OCI-LY3 (cell line): Measurements from ENCODE around the gene KIF5C.

Experiments used
- H2AFZ ChIP-seq: fragments of 200-600, 300-600 bp; shearing (Covaris generic); 2 replicates; pipeline ENCODE4 v1.6.0; 2014; ENCODE audit warnings: antibody characterized with exemption, low read depth, low read length
- H3K27ac ChIP-seq: fragments of 200-600, 300-600 bp; sonication (generic); 2 replicates; pipeline ENCODE4 v1.5.1; 2014; ENCODE audit warnings: mild to moderate bottlenecking, low read length, moderate library complexity, mixed read lengths
- H3K27me3 ChIP-seq: fragments of 200-600, 300-600 bp; sonication (generic); 2 replicates; pipeline ENCODE4 v1.6.1; 2014; ENCODE audit warnings: low read depth, low read length, mixed read lengths
- H3K36me3 ChIP-seq: fragments of 200-600, 300-600 bp; sonication (generic); replicated peaks from 2 replicates; pipeline ENCODE3; 2014; ENCODE audit warnings: low read depth, low read length, mixed read lengths
- H3K4me1 ChIP-seq: fragments of 300-600, 200-600 bp; sonication (generic); 2 replicates; pipeline ENCODE4 v1.6.1; 2014; ENCODE audit warnings: low read length, mixed read lengths
- H3K4me2 ChIP-seq: fragments of 200-600, 300-600 bp; sonication (generic); 2 replicates; pipeline ENCODE4 v1.6.1; 2014; ENCODE audit warnings: low read length, mixed read lengths
- H3K4me3 ChIP-seq: fragments of 300-600, 200-600 bp; sonication (generic); 2 replicates; pipeline ENCODE4 v1.5.1; 2014; ENCODE audit warnings: antibody characterized with exemption, mild to moderate bottlenecking, low read length, moderate library complexity
- H3K79me2 ChIP-seq: fragments of 300-600, 200-600 bp; shearing (Covaris generic); 2 replicates; pipeline ENCODE4 v1.6.1; 2014; ENCODE audit warnings: mild to moderate bottlenecking, low read length, mixed read lengths
- H3K9ac ChIP-seq: fragments of 300-600, 200-600 bp; shearing (Covaris generic); 2 replicates; pipeline ENCODE4 v1.6.0; 2014; ENCODE audit warnings: mild to moderate bottlenecking, low read length, moderate library complexity
- H3K9me3 ChIP-seq: fragments of 200-600, 300-600 bp; shearing (Covaris generic); 2 replicates; pipeline ENCODE4 v1.6.1; 2014; ENCODE audit warnings: low read length, mixed read lengths; ENCODE audit not compliant: insufficient read depth
- H4K20me1 ChIP-seq: fragments of 200-600, 300-600 bp; sonication (generic); 2 replicates; pipeline ENCODE4 v1.6.1; 2016; ENCODE audit warnings: low read length, mixed read lengths; ENCODE audit not compliant: insufficient read depth
- CTCF ChIP-seq: fragments of 200-600, 300-600 bp; sonication (generic); IDR thresholded peaks from 2 replicates; pipeline ENCODE4 v1.5.1; 2014; ENCODE audit warnings: antibody characterized with exemption, low read length, low read depth
- EZH2phosphoT487 ChIP-seq: fragments of 200-600 bp; shearing (Covaris generic); IDR thresholded peaks from 2 replicates; pipeline ENCODE4 v1.6.1; 2018; ENCODE audit warnings: antibody characterized with exemption, mixed run types, low read depth

KIF5C gene

GRCh38 chr2:148984449-148984848 lies 109.4 kb downstream of the KIF5C start:
- no peak overlapping the region for H3K4me3 ChIP-seq
- no peak overlapping the region for H2AFZ ChIP-seq
- TF ChIP-seq CTCF (no peak), EZH2phosphoT487 (no peak)
- no peak overlapping the region for H3K9ac ChIP-seq
- H3K36me3 ChIP-seq: no peaks in the 10 kb centered on the region
- no peak overlapping the region for H3K27ac ChIP-seq
- H4K20me1 ChIP-seq: no peaks in the 10 kb centered on the region
- no peaks in the 10 kb centered on the region for H3K79me2 ChIP-seq
- no peak overlapping the region for H3K4me2 ChIP-seq
- no peaks in the 10 kb centered on the region for H3K9me3 ChIP-seq
- no peaks in the 10 kb centered on the region for H3K4me1 ChIP-seq
- H3K27me3 ChIP-seq: no peaks in the 10 kb centered on the region

- H3K36me3 ChIP-seq: no peaks in the 10 kb centered on the region
- no peaks in the 10 kb centered on the region for H3K4me1 ChIP-seq
- no peaks in the 10 kb centered on the region for H3K9me3 ChIP-seq
- no peaks in the 10 kb centered on the region for H3K27me3 ChIP-seq
- no peaks in the 10 kb centered on the region for H3K79me2 ChIP-seq
- H3K4me3 ChIP-seq: no peak overlapping the region
- no peak overlapping the region for H3K4me2 ChIP-seq
- H3K27ac ChIP-seq: no peak overlapping the region
- TF ChIP-seq CTCF (no peak), EZH2phosphoT487 (no peak)
- no peaks in the 10 kb centered on the region for H4K20me1 ChIP-seq
- no peak overlapping the region for H3K9ac ChIP-seq
- H2AFZ ChIP-seq: no peak overlapping the region
Measured at GRCh38 chr2:148987286-148987685, 112.3 kb downstream of the KIF5C start.

GRCh38 chr2:148988337-148988736 lies 113.3 kb downstream of the KIF5C start:
- TF ChIP-seq EZH2phosphoT487: no peak
- TF ChIP-seq CTCF: no peak
- Histone ChIP-seq H3K4me1 (no peaks in the 10 kb centered on the region), H4K20me1 (no peaks in the 10 kb centered on the region), H3K9me3 (no peaks in the 10 kb centered on the region), H3K4me2 (no peak overlapping the region), H3K27ac (no peak overlapping the region), H2AFZ (no peak overlapping the region), H3K79me2 (no peaks in the 10 kb centered on the region), H3K4me3 (no peak overlapping the region), H3K27me3 (no peaks in the 10 kb centered on the region), H3K9ac (no peak overlapping the region), H3K36me3 (no peaks in the 10 kb centered on the region)

GRCh38 chr2:148989882-148990493 lies 115.0 kb downstream of the KIF5C start:
- no peak overlapping the region for H3K4me3 ChIP-seq
- no peaks in the 10 kb centered on the region for H4K20me1 ChIP-seq
- no peaks in the 10 kb centered on the region for H3K79me2 ChIP-seq
- H3K27me3 ChIP-seq: no peaks in the 10 kb centered on the region
- H3K9me3 ChIP-seq: no peaks in the 10 kb centered on the region
- no peaks in the 10 kb centered on the region for H3K4me1 ChIP-seq
- H3K4me2 ChIP-seq: peak overlapping the region; percentile 48; the same call in 1 of the 2 replicates
- no peak overlapping the region for H3K27ac ChIP-seq
- no peak overlapping the region for H2AFZ ChIP-seq
- TF ChIP-seq EZH2phosphoT487 (no peak), CTCF (peak; percentile 85)
- H3K9ac ChIP-seq: no peak overlapping the region
- no peaks in the 10 kb centered on the region for H3K36me3 ChIP-seq
